Ascending aorta (tissue), 2 donors: ENCODE data around the gene SLIT3. TPM values are rescaled to one million over a fixed set of nuclear protein-coding genes. Genes with fewer than 3 reads are reported as not detected.

Experiments used
- DNase-seq, 2 donors: peaks; one replicate each; pipeline ENCODE4 v3.0.0-alpha.2; 2019; ENCODE audit warnings: low spot score in 2 of 2
- H3K27ac ChIP-seq, 2 donors: fragments of 200-600 bp; sonication (generic); one replicate each; pipeline ENCODE4 v1.5.1; 2016 to 2017; ENCODE audit warnings: mild to moderate bottlenecking in 1 of 2
- H3K27me3 ChIP-seq: fragments of 200-600 bp; sonication (generic); one replicate; pipeline ENCODE4 v1.5.1; 2017
- H3K36me3 ChIP-seq, 2 donors: fragments of 200-600 bp; sonication (generic); one replicate each; pipeline ENCODE4 v1.5.1; 2016
- H3K4me1 ChIP-seq, 2 donors: fragments of 200-600 bp; sonication (generic); one replicate each; pipeline ENCODE4 v1.5.1; 2016 to 2017; ENCODE audit warnings: mild to moderate bottlenecking in 1 of 2
- H3K4me3 ChIP-seq, 2 donors: fragments of 200-600 bp; sonication (generic); one replicate each; pipeline ENCODE4 v1.5.1; 2016 to 2017; ENCODE audit warnings: mild to moderate bottlenecking in 1 of 2
- H3K9me3 ChIP-seq, 2 donors: fragments of 200-600 bp; sonication (generic); one replicate each; pipeline ENCODE4 v1.5.1; 2016
- CTCF ChIP-seq, 3 experiments: fragments of 200-600 bp in 2 of 3; fragments of 450-650 bp in 1 of 3; sonication (generic) in 2 of 3; IDR thresholded peaks; one replicate each; pipeline ENCODE4 v1.5.1; 2016 to 2019; ENCODE audit warnings: antibody characterized with exemption in 3 of 3, mild to moderate bottlenecking in 1 of 3, moderate library complexity in 1 of 3
- intact Hi-C: fragments of 100-400 bp; cut with DNase I; formaldehyde crosslinking; loops from one replicate; pipeline ENCODE4 v1.15.1; 2023
- total RNA-seq: library from RNA; depleted of rRNA; stranded (reverse); fragments of >200 nt; gene quantifications from one replicate; pipeline ENCODE4 v1.1.0, GENCODE V29; 2016

SLIT3 gene
- total RNA-seq, 1 donor from 2014 or later = 128 TPM

GRCh38 chr5:169258372-169259000 is 42.5 kb downstream of the SLIT3 start:
- H3K4me3 ChIP-seq = no peak overlapping the region
- intact Hi-C loops = no loop called here
- no peak overlapping the region for H3K27ac ChIP-seq
- TF ChIP-seq CTCF (IDR thresholded peaks at IDR 0.05) = no peak
- no peaks in the 10 kb centered on the region for H3K36me3 ChIP-seq
- no peaks in the 10 kb centered on the region for H3K27me3 ChIP-seq
- peaks cover 0 to 4% of the 10 kb centered on the region in 2 donors for H3K4me1 ChIP-seq
- no peak for DNase-seq
- no peaks in the 10 kb centered on the region for H3K9me3 ChIP-seq

- no peak overlapping the region for H3K4me3 ChIP-seq
- H3K27ac ChIP-seq = no peak overlapping the region
- no peaks in the 10 kb centered on the region for H3K9me3 ChIP-seq
- intact Hi-C loops = no loop called here
- no peaks in the 10 kb centered on the region for H3K27me3 ChIP-seq
- peaks cover 0 to 2% of the 10 kb centered on the region in 2 donors for H3K4me1 ChIP-seq
- no peaks in the 10 kb centered on the region for H3K36me3 ChIP-seq
- TF ChIP-seq CTCF (IDR thresholded peaks at IDR 0.05) = no peak
- DNase-seq = no peak
Observed at GRCh38 chr5:169256191-169256590, 44.7 kb downstream of the SLIT3 start.

- Histone ChIP-seq H3K27me3 (no peaks in the 10 kb centered on the region), H3K36me3 (no peaks in the 10 kb centered on the region), H3K4me1 (no peaks in the 10 kb centered on the region), H3K9me3 (no peaks in the 10 kb centered on the region), H3K4me3 (no peak overlapping the region), H3K27ac (no peak overlapping the region)
- no peak for DNase-seq
- intact Hi-C loops = no loop called here
- TF ChIP-seq CTCF (IDR thresholded peaks at IDR 0.05) = no peak
Observed at GRCh38 chr5:169253071-169253470, 47.9 kb downstream of the SLIT3 start.

GRCh38 chr5:169251333-169252084 is 49.4 kb downstream of the SLIT3 start:
- H3K27me3 ChIP-seq = no peaks in the 10 kb centered on the region
- no peaks in the 10 kb centered on the region for H3K9me3 ChIP-seq
- DNase-seq = no peak
- no peak for TF ChIP-seq CTCF (IDR thresholded peaks at IDR 0.05)
- H3K36me3 ChIP-seq = no peaks in the 10 kb centered on the region
- intact Hi-C loops = no loop called here
- no peak overlapping the region for H3K27ac ChIP-seq
- H3K4me1 ChIP-seq = no peaks in the 10 kb centered on the region
- no peak overlapping the region for H3K4me3 ChIP-seq

- Histone ChIP-seq H3K9me3 (no peaks in the 10 kb centered on the region), H3K36me3 (no peaks in the 10 kb centered on the region), H3K27ac (no peak overlapping the region), H3K4me1 (no peaks in the 10 kb centered on the region), H3K4me3 (no peak overlapping the region), H3K27me3 (no peaks in the 10 kb centered on the region)
- intact Hi-C loops = no loop called here
- no peak for TF ChIP-seq CTCF (IDR thresholded peaks at IDR 0.05)
- DNase-seq = no peak
Observed at GRCh38 chr5:169250887-169251286, 50.1 kb downstream of the SLIT3 start.
